Endothelial cell of umbilical vein (primary cell): ENCODE measurements around the gene CLCN5. TPM values are rescaled to one million over a fixed set of nuclear protein-coding genes. Genes with fewer than 3 reads are reported as not detected.

Source experiments
- BruUV-seq: library from RNA; stranded (reverse); fragments of 400-500 nt; replicated peaks from 2 replicates; lab custom pipeline; 2021; lab: Mats Ljungman, UMichigan
- CTCF ChIA-PET: fragments of 300-600, 350-600 bp; sonication (Branson Sonifier 250); formaldehyde crosslinking; loops from one replicate; lab custom pipeline; 2021; ENCODE audit warnings: antibody characterized with exemption, inconsistent platforms; lab: Charles Lee
- POLR2A ChIA-PET: fragments of 300-600, 350-600 bp; sonication (Branson Sonifier 250); formaldehyde crosslinking; loops from one replicate; lab custom pipeline; 2021; ENCODE audit warnings: antibody characterized with exemption, inconsistent platforms; lab: Charles Lee
- DNase-seq: peaks from one replicate; pipeline ENCODE4 v3.0.0-alpha.2; 2011; ENCODE audit warnings: low read depth, low spot score
- FAIRE-seq: peaks from 2 replicates; lab custom pipeline; 2011; peaks lifted over from hg19 to GRCh38; lab: Jason Lieb, UNC
- H2AFZ ChIP-seq: 2 replicates; pipeline ENCODE4 v1.6.0; 2012; ENCODE audit warnings: low read depth, low read length, control low read depth, inconsistent platforms
- H3K27ac ChIP-seq: 2 replicates; pipeline ENCODE4 v1.5.1; 2011; ENCODE audit warnings: low read depth, mild to moderate bottlenecking, control low read depth, low read length, moderate library complexity; ENCODE audit not compliant: insufficient read depth
- H3K27me3 ChIP-seq, 2 experiments: 2 replicates each; pipeline versions ENCODE4 v1.6.0 to v1.6.1; 2011; ENCODE audit warnings: low read length in 2 of 2, mixed read lengths in 1 of 2; ENCODE audit not compliant: control insufficient read depth in 2 of 2, insufficient read depth in 2 of 2
- H3K36me3 ChIP-seq, 2 experiments: 2 replicates in 1 of 2; 3 replicates in 1 of 2; pipeline ENCODE4 v1.5.1; 2011; ENCODE audit warnings: low read length in 2 of 2, mild to moderate bottlenecking in 1 of 2, moderate library complexity in 1 of 2; ENCODE audit not compliant: control insufficient read depth in 2 of 2, insufficient read depth in 2 of 2; ENCODE audit errors: extremely low read depth in 1 of 2
- H3K4me1 ChIP-seq: 3 replicates; pipeline ENCODE4 v1.5.1; 2011; ENCODE audit warnings: mild to moderate bottlenecking, low read length; ENCODE audit not compliant: control insufficient read depth, insufficient read depth; ENCODE audit errors: extremely low read depth
- H3K4me2 ChIP-seq: 2 replicates; pipeline ENCODE4 v1.6.1; 2011; ENCODE audit warnings: low read length, control low read depth, mixed read lengths; ENCODE audit not compliant: insufficient read depth
- H3K4me3 ChIP-seq, 3 experiments: fragments of 200-600 bp in 1 of 3; sonication (generic), shearing (Covaris generic) in 1 of 3; replicated peaks in 1 of 3; 2 replicates each; pipeline ENCODE4 v1.5.1; 2011 to 2016; ENCODE audit warnings: control low read depth in 3 of 3, low read length in 3 of 3, mild to moderate bottlenecking in 2 of 3, inconsistent platforms in 1 of 3, low read depth in 1 of 3, moderate library complexity in 1 of 3; ENCODE audit not compliant: insufficient read depth in 1 of 3
- H3K79me2 ChIP-seq: 2 replicates; pipeline ENCODE4 v1.6.0; 2012; ENCODE audit warnings: low read length, inconsistent platforms; ENCODE audit not compliant: control insufficient read depth, insufficient read depth
- H3K9ac ChIP-seq: replicated peaks from 2 replicates; pipeline ENCODE3; 2011; ENCODE audit warnings: low read length, control low read depth; ENCODE audit not compliant: insufficient read depth; ENCODE audit errors: extremely low read depth
- H3K9me1 ChIP-seq: replicated peaks from 3 replicates; pipeline ENCODE4 v1.6.0; 2011; ENCODE audit warnings: mild to moderate bottlenecking, low read length; ENCODE audit not compliant: control insufficient read depth, insufficient read depth; ENCODE audit errors: extremely low read depth
- H3K9me3 ChIP-seq: replicated peaks from 2 replicates; pipeline ENCODE4 v1.5.1; 2012; ENCODE audit warnings: low read length, inconsistent platforms; ENCODE audit not compliant: control insufficient read depth, insufficient read depth
- H4K20me1 ChIP-seq: replicated peaks from 2 replicates; pipeline ENCODE3; 2011; ENCODE audit warnings: mild to moderate bottlenecking, low read length; ENCODE audit not compliant: control insufficient read depth, insufficient read depth; ENCODE audit errors: extremely low read depth
- EZH2 ChIP-seq: IDR thresholded peaks from 2 replicates; pipeline ENCODE4 v1.6.1; 2012; ENCODE audit warnings: borderline replicate concordance, low read depth, mild to moderate bottlenecking, moderate library complexity, low read length, inconsistent platforms; ENCODE audit not compliant: severe bottlenecking
- FOS ChIP-seq: IDR thresholded peaks from 2 replicates; pipeline ENCODE4 v1.6.1; 2011; ENCODE audit warnings: mild to moderate bottlenecking, low read length, moderate library complexity, borderline replicate concordance; ENCODE audit not compliant: insufficient read depth
- GATA2 ChIP-seq: IDR thresholded peaks from 2 replicates; pipeline ENCODE4 v1.7.0; 2011; ENCODE audit warnings: low read depth, mild to moderate bottlenecking, moderate library complexity, mixed read lengths, low read length; ENCODE audit not compliant: insufficient read length, insufficient read depth
- JUN ChIP-seq: IDR thresholded peaks from 2 replicates; pipeline ENCODE4 v1.6.1; 2011; ENCODE audit warnings: borderline replicate concordance, low read depth; ENCODE audit not compliant: insufficient read length, insufficient read depth
- MYC ChIP-seq: IDR thresholded peaks from one replicate; pipeline ENCODE4 v1.6.1; 2011; ENCODE audit warnings: mild to moderate bottlenecking, low read depth, low read length
- POLR2A ChIP-seq: IDR thresholded peaks from 2 replicates; pipeline ENCODE4 v1.6.1; 2012; ENCODE audit warnings: low read depth, mild to moderate bottlenecking, control low read depth, low read length
- POLR2AphosphoS5 ChIP-seq: IDR thresholded peaks from 2 replicates; pipeline ENCODE4 v1.6.1; 2012; ENCODE audit warnings: low read depth, mild to moderate bottlenecking, control low read depth, low read length, moderate library complexity; ENCODE audit not compliant: insufficient read depth
- dilution Hi-C: fragments of 300-500 bp; cut with MboI; formaldehyde crosslinking; loops from one replicate; pipeline ENCODE4 v1.15.0; 2019; ENCODE audit warnings: low sequenced_read_pairs; ENCODE audit not compliant: extremely low pct_ligation_motif_present
- intact Hi-C: fragments of 100-400 bp; cut with micrococcal nuclease; formaldehyde crosslinking; loops from one replicate; pipeline ENCODE4 v1.10.0; 2022
- polyA plus RNA-seq, 4 experiments: library from polyadenylated mRNA; depleted of rRNA in 3 of 4; stranded (reverse) in 3 of 4; unstranded in 1 of 4; fragments of >200 nt; gene quantifications; 2 replicates each; pipeline versions ENCODE4 v1.2.1 to v1.2.3, GENCODE V29; 2011 to 2012; ENCODE audit warnings: missing spikeins in 1 of 4
- total RNA-seq: library from RNA; stranded (reverse); gene quantifications from 2 replicates; pipeline ENCODE4 v1.2.3, GENCODE V29; 2021
- TF ChIP-seq, protein P1 (sequence below), 2 donors: IDR thresholded peaks; 1 replicate in 1 of 2; 2 replicates in 1 of 2; pipeline ENCODE4 v1.5.1; 2011; ENCODE audit warnings: low read length in 2 of 2, mild to moderate bottlenecking in 2 of 2, moderate library complexity in 2 of 2, control low read depth in 1 of 2, inconsistent platforms in 1 of 2, low read depth in 1 of 2; ENCODE audit not compliant: insufficient read depth in 1 of 2; ENCODE audit errors: extremely low read depth in 1 of 2
- TF ChIP-seq, protein P2 (sequence below): IDR thresholded peaks from 2 replicates; pipeline ENCODE4 v1.6.1; 2011; ENCODE audit not compliant: insufficient read depth, insufficient read length

The CLCN5 gene
- total and polyA plus RNA-seq, 2 donors (not counting 3 experiments of a cell fraction or from before 2014, with no cell fraction given): 3.1 to 12.9 TPM

DNA sequence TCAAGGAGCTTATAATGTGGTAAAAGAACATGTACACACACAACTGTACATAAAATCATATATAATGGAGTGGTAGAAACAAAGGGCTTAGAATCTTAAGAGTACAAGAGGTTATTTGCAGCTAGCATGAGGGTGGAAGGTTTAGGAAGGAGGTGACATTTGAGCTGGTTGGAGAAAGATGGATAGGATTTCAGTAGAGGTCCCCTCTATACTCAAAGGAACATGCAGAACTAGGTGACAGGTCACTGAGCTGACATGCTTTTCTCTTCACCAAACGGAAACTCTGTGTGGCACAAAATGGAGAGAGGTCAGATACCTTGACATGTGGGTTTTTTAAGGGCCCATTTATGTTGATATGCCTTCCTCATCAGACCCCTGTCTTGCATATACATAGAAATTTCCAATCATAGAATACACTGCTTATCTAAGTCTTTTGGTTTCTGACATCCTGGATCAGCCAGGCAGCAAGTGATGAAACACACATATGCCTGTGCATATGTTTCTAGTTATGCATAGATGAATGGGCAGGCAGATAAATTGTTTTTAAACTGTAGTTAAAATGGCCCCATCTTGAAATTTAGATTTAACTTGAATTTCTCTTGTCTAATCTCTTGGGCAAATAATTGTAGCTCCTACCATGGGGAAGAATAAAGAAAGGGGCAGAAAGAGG, 29.3 kb downstream of the CLCN5 start:
- intact Hi-C loops: no loop called here
- Histone ChIP-seq H3K9me3 (no peaks in the 10 kb centered on the region), H3K9ac (no peak overlapping the region), H3K9me1 (no peaks in the 10 kb centered on the region), H3K4me1 (no peaks in the 10 kb centered on the region), H3K27ac (no peak overlapping the region), H3K4me2 (no peak overlapping the region), H2AFZ (no peak overlapping the region), H3K36me3 (no peaks in the 10 kb centered on the region), H3K4me3 (no peak overlapping the region), H4K20me1 (no peaks in the 10 kb centered on the region), H3K27me3 (no peaks in the 10 kb centered on the region), H3K79me2 (no peaks in the 10 kb centered on the region)
- CTCF ChIA-PET: no interaction called here
- DNase-seq (no peak), FAIRE-seq (no peak)
- TF ChIP-seq MYC: no peak
- TF ChIP-seq FOS: no peak
- TF ChIP-seq JUN: no peak
- no peak for TF ChIP-seq POLR2A
- TF ChIP-seq POLR2AphosphoS5: no peak
- TF ChIP-seq, protein P1, sequence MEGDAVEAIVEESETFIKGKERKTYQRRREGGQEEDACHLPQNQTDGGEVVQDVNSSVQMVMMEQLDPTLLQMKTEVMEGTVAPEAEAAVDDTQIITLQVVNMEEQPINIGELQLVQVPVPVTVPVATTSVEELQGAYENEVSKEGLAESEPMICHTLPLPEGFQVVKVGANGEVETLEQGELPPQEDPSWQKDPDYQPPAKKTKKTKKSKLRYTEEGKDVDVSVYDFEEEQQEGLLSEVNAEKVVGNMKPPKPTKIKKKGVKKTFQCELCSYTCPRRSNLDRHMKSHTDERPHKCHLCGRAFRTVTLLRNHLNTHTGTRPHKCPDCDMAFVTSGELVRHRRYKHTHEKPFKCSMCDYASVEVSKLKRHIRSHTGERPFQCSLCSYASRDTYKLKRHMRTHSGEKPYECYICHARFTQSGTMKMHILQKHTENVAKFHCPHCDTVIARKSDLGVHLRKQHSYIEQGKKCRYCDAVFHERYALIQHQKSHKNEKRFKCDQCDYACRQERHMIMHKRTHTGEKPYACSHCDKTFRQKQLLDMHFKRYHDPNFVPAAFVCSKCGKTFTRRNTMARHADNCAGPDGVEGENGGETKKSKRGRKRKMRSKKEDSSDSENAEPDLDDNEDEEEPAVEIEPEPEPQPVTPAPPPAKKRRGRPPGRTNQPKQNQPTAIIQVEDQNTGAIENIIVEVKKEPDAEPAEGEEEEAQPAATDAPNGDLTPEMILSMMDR (IDR thresholded peaks at IDR 0.05; ENCODE audit: extremely low read depth in 1 of 2, insufficient read depth in 1 of 2, low read depth in 1 of 2, low read length in 2 of 2): no peak
- TF ChIP-seq EZH2: no peak
- no peak for TF ChIP-seq GATA2
- TF ChIP-seq, protein P2, sequence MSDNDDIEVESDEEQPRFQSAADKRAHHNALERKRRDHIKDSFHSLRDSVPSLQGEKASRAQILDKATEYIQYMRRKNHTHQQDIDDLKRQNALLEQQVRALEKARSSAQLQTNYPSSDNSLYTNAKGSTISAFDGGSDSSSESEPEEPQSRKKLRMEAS: no peak
- POLR2A ChIA-PET: no interaction called here
- no TSS peak for BruUV-seq
- dilution Hi-C loops: no loop called here
